ENCODE measurements around the gene PLXNA2.

Gene PLXNA2

DNA sequence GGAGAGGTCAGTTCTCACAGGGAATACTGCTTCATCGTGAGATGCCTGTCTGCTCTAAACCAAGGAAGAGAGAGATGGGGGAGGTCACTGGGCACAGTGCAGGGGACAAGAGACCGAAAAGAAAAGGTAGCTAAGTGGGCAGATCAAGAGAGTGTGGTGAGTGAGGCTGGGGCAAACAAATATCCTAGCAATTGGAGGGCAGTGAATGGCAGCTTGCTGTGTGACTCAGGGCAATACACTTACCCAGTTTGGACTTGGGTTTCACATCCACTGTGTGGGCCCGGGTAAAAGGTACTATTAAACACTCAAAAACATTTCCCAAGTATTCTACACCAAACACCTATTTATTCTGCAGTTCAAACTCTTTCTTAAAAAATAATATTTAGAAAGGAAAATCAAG lies 10.2 kb downstream of the PLXNA2 start:
- no peaks in the 10 kb centered on the region for H3K9me3 ChIP-seq (ENCODE audit: low read length)
- H3K36me3 ChIP-seq (ENCODE audit: insufficient read depth, low read length), result no peaks in the 10 kb centered on the region
- H3K4me3 ChIP-seq (ENCODE audit: low read length), result peak overlapping the region; percentile 11
- peaks cover 66% of the 10 kb centered on the region for H3K4me1 ChIP-seq (ENCODE audit: insufficient read depth, low read length)
- peak overlapping the region; percentile 46 for H2AFZ ChIP-seq (ENCODE audit: low read depth, low read length)
- no peaks in the 10 kb centered on the region for H3K27me3 ChIP-seq (ENCODE audit: insufficient read depth, low read length)

DNA sequence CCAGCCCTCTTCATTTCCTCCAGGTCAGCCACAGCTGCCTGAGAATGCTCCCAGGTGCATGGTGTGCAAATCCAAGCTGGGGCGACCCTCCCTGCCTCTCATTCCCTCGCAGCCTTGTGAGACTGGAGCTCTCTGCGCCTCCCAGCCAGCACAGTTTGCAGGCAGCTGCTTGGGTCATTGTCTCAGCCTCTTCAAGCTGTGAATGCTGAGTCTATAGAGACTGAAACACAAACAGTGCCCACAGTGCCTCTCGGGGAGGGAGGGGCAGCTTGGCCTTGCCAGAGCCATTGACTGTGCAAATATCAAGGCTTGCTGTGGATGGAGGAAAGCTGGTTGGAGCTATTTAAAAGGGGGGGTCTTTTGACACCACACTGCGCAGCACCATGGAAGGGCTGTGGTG lies 10.6 kb downstream of the PLXNA2 start:
- Histone ChIP-seq H3K4me1 (ENCODE audit: insufficient read depth, low read length) (peaks cover 62% of the 10 kb centered on the region), H3K36me3 (ENCODE audit: insufficient read depth, low read length) (no peaks in the 10 kb centered on the region)

DNA sequence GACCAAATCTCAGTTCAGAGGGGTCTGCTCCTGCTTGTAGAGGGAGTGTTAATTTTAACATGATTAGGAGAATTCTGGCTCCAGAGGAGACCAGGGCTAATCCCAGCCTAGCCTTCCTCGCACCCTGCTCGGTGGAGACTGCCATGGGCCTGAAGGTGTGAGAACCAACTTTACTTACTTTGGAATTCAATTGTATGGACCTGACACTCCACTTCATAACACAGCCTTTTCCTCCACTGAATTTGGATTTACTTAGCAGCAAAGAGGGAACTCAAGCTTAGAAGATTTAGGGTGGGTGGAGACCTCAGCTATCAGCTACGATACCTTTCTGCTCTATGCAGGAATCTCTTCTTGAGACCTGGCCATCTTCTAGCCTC lies 11.5 kb downstream of the PLXNA2 start:
- Histone ChIP-seq H2AFZ (ENCODE audit: low read depth, low read length) (no peak overlapping the region), H3K36me3 (ENCODE audit: insufficient read depth, low read length) (no peaks in the 10 kb centered on the region), H3K27me3 (ENCODE audit: insufficient read depth, low read length) (no peaks in the 10 kb centered on the region), H3K4me1 (ENCODE audit: insufficient read depth, low read length) (peaks cover 60% of the 10 kb centered on the region), H3K4me3 (ENCODE audit: low read length) (no peak overlapping the region), H3K9me3 (ENCODE audit: low read length) (no peaks in the 10 kb centered on the region)

More for the DNA sequence above, 10.6 kb downstream of the PLXNA2 start:
- peak overlapping the region; percentile 11 for H3K4me3 ChIP-seq (ENCODE audit: low read length)
- H2AFZ ChIP-seq (ENCODE audit: low read depth, low read length), result peak overlapping the region; percentile 46
- no peaks in the 10 kb centered on the region for H3K27me3 ChIP-seq (ENCODE audit: insufficient read depth, low read length)
- H3K9me3 ChIP-seq (ENCODE audit: low read length), result no peaks in the 10 kb centered on the region

DNA sequence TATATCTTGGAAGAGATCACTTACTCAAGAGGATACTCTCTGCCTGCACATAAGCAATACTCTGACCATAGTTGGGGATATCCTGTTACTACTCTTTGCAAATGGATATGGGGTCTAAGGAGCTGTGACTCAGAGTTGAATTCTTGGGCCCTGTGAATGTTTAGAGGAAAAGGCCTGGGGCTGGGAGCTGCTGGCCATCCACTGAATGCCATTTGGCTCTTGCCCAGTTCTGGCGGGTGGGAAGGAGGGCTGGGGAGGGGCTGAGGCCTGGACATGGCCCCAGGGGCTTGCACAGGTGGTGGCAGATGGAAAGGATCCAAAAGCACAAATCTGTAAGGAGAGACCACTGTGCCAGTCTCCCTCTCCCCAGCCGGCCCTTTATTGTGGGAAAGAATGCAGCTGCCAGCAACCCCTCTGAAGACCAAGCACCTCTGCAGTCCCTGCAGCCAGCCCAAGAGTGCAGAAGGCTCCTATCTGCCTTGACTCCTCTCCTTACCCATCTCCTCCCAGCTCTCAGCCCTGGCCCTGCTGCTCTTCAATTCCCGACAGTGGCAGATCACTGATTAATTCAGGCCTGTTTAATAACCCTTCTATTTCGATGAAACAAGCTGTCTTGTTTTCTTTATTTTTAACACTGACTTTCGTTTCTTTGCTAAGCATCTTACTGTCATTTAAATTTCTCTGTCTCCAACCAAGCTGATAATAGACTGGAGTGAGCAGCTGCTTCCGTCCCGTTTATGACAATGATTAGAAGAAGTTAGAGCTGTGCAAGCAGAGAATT lies 12.1 kb downstream of the PLXNA2 start:
- no peak overlapping the region for H2AFZ ChIP-seq (ENCODE audit: low read depth, low read length)
- H3K36me3 ChIP-seq (ENCODE audit: insufficient read depth, low read length), result no peaks in the 10 kb centered on the region
- H3K4me3 ChIP-seq (ENCODE audit: low read length), result no peak overlapping the region
- no peaks in the 10 kb centered on the region for H3K9me3 ChIP-seq (ENCODE audit: low read length)
- peaks cover 60% of the 10 kb centered on the region for H3K4me1 ChIP-seq (ENCODE audit: insufficient read depth, low read length)
- H3K27me3 ChIP-seq (ENCODE audit: insufficient read depth, low read length), result no peaks in the 10 kb centered on the region

DNA sequence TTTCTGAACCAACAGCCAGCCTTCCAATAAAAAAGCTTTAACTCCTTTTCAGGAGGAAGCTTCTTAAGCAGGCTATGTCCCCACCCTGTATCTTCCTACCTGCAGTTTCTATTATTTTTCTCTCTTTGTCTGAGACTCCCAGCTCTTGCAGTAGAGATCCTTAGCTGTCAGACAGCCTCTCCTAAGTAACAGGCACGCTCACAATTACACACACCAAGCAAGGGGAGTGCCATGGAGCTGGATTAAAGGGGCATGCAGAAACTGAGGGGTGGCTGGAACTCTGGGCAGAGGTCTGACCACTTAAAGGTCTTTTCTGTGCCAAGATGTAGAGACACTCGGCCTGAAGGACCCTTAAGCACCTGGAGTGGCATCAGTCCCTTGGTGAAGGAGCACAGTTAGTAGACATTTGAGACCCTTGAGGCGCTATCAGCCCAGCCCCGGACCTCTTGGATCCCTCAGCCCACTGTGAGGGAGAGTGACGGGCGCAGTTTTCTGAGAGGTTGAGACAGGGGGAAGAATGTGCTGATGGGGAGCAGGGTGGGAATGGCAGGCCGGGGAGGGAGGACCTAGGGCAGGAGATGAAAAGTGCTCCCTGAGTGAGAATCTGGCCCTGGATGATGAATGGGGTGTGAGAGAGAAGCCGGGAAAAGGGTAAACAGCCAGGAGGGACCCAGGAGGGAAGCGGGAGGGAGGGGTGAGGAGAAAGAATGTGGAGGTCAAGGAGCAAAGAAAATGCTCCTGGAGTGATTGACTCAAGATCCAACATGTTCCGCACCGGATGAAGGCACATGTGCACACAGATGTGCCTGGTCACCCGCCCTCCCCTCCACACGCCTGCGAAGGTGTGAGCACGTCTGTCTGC lies 13.3 kb downstream of the PLXNA2 start:
- H3K36me3 ChIP-seq (ENCODE audit: insufficient read depth, low read length), result no peaks in the 10 kb centered on the region
- no peak overlapping the region for H3K4me3 ChIP-seq (ENCODE audit: low read length)
- peaks cover 61% of the 10 kb centered on the region for H3K4me1 ChIP-seq (ENCODE audit: insufficient read depth, low read length)
- no peak overlapping the region for H2AFZ ChIP-seq (ENCODE audit: low read depth, low read length)
- no peaks in the 10 kb centered on the region for H3K27me3 ChIP-seq (ENCODE audit: insufficient read depth, low read length)
- H3K9me3 ChIP-seq (ENCODE audit: low read length), result no peaks in the 10 kb centered on the region

DNA sequence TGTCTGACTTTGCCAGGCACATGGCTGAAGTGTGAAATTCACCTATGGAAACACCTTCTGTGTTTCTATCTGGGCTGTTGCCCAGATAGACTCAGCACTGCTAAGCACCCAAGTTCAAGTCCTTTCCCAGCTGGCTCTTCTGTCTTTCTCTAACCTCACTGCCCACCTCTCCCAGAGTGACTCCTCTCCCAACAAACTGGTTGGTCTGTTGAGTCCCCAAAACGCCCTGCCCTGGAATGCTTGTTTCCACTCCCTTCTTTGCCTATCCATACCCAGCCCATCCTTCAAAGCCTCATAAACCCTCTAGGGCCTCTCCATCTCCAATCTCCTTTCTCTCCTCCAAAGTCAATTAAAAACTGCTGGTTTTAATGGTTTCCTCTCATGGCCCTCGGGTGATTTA lies 15.6 kb downstream of the PLXNA2 start:
- Histone ChIP-seq H3K4me1 (ENCODE audit: insufficient read depth, low read length) (peaks cover 58% of the 10 kb centered on the region), H2AFZ (ENCODE audit: low read depth, low read length) (no peak overlapping the region), H3K4me3 (ENCODE audit: low read length) (no peak overlapping the region), H3K36me3 (ENCODE audit: insufficient read depth, low read length) (no peaks in the 10 kb centered on the region), H3K27me3 (ENCODE audit: insufficient read depth, low read length) (no peaks in the 10 kb centered on the region), H3K9me3 (ENCODE audit: low read length) (no peaks in the 10 kb centered on the region)

DNA sequence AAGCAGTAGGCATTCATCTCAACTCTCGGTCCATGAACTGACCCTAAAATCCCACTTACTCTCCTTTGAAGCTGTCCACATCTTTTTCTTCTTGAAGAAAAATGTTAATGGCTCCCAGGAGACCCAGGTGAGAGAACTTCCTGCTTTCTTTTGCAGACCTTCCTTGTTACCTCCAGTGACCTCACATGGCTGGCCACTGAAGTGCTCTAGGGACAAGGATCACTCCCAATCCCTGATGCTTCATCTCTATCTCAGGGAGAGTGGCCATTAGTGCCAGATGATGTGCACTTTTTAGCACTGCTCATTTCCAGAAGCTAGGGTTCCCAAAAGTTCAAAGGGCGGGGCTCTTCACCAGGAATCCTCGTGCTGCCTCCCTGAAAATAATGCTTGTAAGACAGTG lies 16.2 kb downstream of the PLXNA2 start:
- Histone ChIP-seq H3K4me1 (ENCODE audit: insufficient read depth, low read length) (peaks cover 55% of the 10 kb centered on the region), H3K36me3 (ENCODE audit: insufficient read depth, low read length) (no peaks in the 10 kb centered on the region)

DNA sequence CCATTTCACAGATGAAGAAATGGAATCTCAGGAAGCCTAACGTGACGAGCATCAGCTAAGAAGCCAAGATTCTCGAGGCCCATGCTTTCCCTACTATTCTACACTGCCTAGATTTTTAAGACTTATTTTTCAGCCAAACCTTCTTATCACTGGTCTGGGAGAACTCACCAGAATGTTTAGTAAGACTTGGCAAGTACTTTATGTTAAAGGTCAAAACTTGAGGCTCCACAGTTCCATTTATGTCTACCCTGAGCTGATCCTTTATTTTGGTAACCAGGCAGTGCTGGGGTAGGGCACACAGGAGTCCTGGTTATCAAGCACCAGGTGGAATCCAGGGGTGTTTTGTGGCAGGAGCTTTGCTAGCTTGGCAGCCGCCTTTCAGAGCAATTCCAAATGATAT lies 16.8 kb downstream of the PLXNA2 start:
- Histone ChIP-seq H3K4me1 (ENCODE audit: insufficient read depth, low read length) (peaks cover 48% of the 10 kb centered on the region), H3K27me3 (ENCODE audit: insufficient read depth, low read length) (no peaks in the 10 kb centered on the region), H2AFZ (ENCODE audit: low read depth, low read length) (no peak overlapping the region), H3K9me3 (ENCODE audit: low read length) (no peaks in the 10 kb centered on the region), H3K36me3 (ENCODE audit: insufficient read depth, low read length) (no peaks in the 10 kb centered on the region), H3K4me3 (ENCODE audit: low read length) (no peak overlapping the region)

More for the DNA sequence above, 16.2 kb downstream of the PLXNA2 start:
- H3K27me3 ChIP-seq (ENCODE audit: insufficient read depth, low read length), result no peaks in the 10 kb centered on the region
- no peak overlapping the region for H3K4me3 ChIP-seq (ENCODE audit: low read length)
- no peak overlapping the region for H2AFZ ChIP-seq (ENCODE audit: low read depth, low read length)
- H3K9me3 ChIP-seq (ENCODE audit: low read length), result no peaks in the 10 kb centered on the region

DNA sequence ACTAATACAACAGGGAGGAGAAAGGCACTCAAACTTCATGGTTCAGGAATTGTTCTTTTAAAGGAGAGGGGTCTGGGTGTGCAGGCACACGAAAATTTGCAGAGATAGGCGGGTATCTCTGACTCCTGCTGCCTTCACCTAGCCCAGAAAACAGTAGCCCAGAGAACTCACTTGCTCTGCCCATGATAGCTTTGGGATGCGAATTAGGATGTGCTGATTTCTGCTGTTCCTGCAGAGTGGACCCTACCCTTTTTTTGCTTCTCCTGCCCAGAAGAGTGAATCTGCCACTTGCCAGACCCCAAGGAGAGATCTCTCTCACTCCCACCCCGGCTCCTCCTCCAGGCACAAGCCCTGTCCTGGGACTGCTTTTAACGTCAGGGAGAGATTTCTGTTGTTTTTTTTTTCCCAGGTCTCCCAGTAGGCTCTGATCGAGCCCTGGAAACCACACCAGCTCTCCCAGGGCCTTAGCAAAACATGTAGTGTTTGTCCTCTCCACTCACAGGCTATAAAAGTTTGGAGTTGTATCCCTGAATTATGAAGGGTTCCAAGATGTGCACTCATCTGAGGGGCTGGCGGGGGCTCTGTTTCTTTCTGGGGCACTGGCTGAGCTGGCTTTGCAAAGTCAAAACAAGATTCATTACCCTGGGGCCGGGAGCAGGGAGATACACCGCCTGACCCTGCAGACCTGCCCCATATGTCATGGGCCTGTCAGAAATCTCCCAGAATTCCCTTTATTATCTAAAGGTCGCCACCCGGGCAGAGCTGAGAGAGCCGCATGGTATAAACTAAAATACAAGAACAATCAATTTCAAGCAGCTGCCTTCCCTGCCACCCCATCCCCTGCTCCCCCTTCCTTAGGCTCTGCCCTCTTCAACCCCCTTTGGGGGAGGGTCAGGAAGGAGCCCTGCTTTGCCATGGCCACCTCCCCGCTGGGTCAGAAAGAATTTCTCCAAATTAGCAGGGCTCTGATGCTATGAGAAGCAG lies 17.9 kb downstream of the PLXNA2 start:
- no peaks in the 10 kb centered on the region for H3K27me3 ChIP-seq (ENCODE audit: insufficient read depth, low read length)
- no peaks in the 10 kb centered on the region for H3K36me3 ChIP-seq (ENCODE audit: insufficient read depth, low read length)
- H3K9me3 ChIP-seq (ENCODE audit: low read length), result no peaks in the 10 kb centered on the region
- peaks cover 37% of the 10 kb centered on the region for H3K4me1 ChIP-seq (ENCODE audit: insufficient read depth, low read length)
- H2AFZ ChIP-seq (ENCODE audit: low read depth, low read length), result no peak overlapping the region
- H3K4me3 ChIP-seq (ENCODE audit: low read length), result no peak overlapping the region

DNA sequence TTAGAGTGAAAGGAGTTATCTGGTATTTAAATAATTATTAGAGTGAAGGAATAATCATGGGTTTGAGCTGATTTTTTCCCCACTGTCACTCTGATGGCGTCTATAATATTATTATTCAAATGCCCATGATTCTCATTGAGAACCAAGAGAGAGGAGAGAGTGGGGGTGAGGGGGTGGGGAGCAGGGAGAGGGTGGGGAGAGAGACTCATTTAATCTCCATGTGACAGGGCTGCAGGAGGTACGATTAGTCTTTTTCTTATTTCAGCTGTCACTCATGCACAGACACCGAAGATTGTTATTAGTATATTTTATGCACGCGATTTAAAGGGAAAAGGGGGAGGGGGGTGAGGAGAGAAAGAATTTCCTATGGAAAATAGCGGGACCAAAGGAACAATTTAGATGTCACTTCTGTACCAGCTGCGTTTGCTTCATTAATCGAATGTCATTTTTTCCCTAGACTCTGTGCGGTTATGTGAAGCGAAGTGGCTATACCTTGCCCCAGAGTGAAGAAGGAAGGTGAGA lies 19.9 kb downstream of the PLXNA2 start:
- Histone ChIP-seq H3K27me3 (ENCODE audit: insufficient read depth, low read length) (no peaks in the 10 kb centered on the region), H2AFZ (ENCODE audit: low read depth, low read length) (no peak overlapping the region), H3K36me3 (ENCODE audit: insufficient read depth, low read length) (no peaks in the 10 kb centered on the region), H3K4me1 (ENCODE audit: insufficient read depth, low read length) (peaks cover 30% of the 10 kb centered on the region), H3K9me3 (ENCODE audit: low read length) (no peaks in the 10 kb centered on the region), H3K4me3 (ENCODE audit: low read length) (no peak overlapping the region)

DNA sequence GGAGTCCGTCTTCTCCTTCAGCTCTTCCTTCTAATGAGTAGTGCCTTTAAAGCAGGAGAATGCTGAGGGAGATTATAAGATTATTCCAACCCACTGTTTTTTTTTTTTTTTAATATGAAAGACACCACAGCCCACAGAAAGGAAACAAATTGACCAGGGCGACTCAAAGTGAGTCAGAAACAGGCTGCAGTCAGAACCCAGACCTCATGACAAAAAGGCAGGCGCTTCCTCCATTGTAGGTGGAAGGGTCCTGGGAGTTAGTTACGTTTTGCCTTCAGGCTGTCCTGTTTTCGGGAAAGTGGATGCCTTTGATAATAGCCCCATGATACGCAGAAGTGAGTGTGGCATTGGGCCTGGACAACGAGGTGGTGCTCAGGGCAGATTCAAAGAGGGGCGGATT lies 21.0 kb downstream of the PLXNA2 start:
- no peaks in the 10 kb centered on the region for H3K27me3 ChIP-seq (ENCODE audit: insufficient read depth, low read length)
- H2AFZ ChIP-seq (ENCODE audit: low read depth, low read length), result no peak overlapping the region
- H3K36me3 ChIP-seq (ENCODE audit: insufficient read depth, low read length), result no peaks in the 10 kb centered on the region
- peaks cover 30% of the 10 kb centered on the region for H3K4me1 ChIP-seq (ENCODE audit: insufficient read depth, low read length)
- no peak overlapping the region for H3K4me3 ChIP-seq (ENCODE audit: low read length)
- H3K9me3 ChIP-seq (ENCODE audit: low read length), result no peaks in the 10 kb centered on the region

DNA sequence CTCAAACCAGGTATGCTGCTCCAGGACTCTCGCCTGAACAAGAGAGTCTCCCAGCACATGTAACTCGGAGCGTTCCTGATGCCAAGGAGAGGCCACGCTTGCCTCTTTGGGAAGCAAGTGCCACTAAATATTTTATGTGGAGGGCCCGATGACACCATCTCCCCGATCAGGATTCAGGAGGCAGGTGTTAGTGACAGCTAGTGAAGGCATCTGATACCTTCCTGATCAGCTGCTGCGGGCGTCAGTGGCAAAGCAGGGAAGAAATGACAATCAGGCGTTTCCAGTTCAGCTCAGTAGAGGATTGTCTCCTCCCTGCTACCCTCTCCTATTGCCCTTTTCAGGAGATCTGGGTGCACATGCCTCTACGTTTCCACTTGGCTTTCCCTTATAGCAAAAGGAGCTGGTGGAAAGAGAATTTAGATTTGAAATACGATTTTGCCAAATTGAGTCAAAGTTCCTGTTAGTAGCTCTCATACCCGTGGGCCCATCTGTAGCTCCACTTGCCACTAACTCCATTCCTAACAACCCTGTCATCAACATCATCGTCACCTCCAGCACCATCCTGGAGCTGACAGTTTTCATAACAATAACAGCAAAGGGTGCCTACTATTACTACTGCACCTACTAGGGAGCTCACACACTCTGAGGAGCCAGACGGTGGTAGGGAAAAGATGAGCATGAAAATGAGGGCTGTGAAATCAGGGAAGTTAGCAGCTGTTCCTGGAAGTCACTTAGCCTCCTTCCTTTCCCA lies 21.6 kb downstream of the PLXNA2 start:
- no peak overlapping the region for H3K4me3 ChIP-seq (ENCODE audit: low read length)
- peaks cover under 1% of the 10 kb centered on the region for H3K36me3 ChIP-seq (ENCODE audit: insufficient read depth, low read length)
- peaks cover 30% of the 10 kb centered on the region for H3K4me1 ChIP-seq (ENCODE audit: insufficient read depth, low read length)
- H3K9me3 ChIP-seq (ENCODE audit: low read length), result peaks cover under 1% of the 10 kb centered on the region
- no peak overlapping the region for H2AFZ ChIP-seq (ENCODE audit: low read depth, low read length)
- H3K27me3 ChIP-seq (ENCODE audit: insufficient read depth, low read length), result no peaks in the 10 kb centered on the region

Measured in neuron (in vitro differentiated cells).